ENCODE data around the gene NARF.
"Not testable (repeated sequence)": the region's sequence is repeated elsewhere in the genome, so short reads cannot be mapped to it uniquely, and the experiment has no call there.

NARF gene

DNA sequence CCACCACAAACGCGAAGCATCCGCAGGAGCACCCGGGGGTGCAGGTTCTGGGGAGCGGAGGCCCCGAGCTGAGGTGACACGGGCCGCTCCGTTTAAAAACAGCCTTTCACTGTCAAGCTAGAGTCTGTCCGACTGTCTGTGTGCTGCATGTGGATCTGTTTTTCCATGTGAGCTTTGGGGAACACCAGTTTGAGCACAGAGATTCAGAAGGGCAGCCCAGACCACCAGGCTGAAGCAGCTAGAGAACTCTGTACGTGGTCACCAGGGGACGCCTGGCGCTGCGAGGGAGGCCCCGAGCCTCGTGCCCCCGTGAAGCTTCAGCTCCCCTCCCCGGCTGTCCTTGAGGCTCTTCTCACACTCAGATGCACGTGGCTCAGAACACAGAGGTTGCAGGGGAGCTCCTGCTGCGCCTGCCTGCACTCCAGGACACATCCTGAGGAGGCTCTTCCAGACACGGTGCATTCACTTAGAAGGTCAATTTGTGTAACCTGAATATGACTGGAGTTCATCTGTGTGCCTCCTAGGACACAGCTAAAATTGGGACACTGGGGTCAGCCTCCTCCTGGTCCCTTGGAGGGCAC, 45.3 kb downstream of the NARF start:
- DNase-seq: no peak

DNA sequence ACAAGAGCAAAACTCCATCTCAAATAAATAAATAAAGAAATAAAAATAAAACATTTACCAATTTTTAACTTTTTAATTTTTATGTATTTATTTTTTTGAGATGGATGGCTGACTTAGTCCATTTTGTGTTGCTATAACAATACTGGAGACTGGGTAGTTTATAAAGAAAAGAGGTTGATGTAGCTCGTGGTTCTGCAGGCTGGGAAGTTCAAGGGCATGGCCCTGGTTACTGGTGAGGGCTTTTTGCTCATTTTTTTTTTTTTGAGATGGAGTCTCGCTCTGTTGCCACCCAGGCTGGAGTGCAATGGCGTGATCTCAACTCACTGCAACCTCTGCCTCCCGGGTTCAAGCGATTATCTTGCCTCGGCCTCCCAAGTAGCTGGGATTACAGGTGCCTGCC, 46.8 kb downstream of the NARF start:
- DNase-seq: no peak

DNA sequence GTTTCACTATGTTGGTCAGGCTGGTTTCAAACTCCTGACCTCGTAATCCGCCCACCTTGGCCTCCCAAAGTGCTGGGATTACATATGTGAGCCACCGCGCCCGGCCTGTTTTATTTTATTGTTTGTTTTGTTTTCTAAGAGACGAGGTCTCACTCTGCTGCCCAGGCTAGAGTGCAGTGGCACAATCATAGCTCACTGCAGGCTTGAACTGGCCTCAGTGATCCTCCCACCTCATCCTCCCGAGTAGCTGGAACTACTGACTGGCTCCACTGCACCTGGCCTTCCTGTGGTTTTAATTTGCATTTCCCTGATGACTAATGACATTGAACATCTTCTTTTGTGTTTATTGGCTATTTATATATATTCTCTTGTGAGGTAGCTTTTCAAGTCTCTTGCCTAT, 47.9 kb downstream of the NARF start:
- not testable (repeated sequence) for DNase-seq

DNA sequence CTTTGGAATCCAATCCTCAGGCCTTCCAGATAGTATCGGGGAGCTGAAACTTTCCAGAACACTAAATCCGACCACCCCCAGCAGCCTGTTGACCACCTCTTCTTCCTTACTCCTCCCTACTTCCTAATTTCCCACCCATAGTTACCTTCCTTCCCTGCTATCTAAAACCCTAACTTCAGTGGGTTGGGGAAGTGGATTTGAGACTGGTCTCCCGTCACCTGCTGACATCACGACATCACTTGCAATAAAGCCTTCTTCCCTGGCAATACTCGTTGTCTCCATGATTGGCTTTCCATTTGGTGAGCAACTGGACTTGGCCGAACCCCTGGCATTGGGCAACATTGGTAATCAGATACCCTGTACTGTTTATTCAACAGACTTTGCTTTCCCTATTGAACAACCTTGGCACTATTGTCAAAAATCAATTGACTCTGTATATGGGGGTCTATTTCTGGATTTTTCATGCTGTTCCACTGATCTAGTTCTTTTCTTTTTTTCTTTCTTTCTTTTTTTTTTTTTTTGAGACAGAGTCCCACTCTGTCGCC, 49.2 kb downstream of the NARF start:
- no peak for DNase-seq

DNA sequence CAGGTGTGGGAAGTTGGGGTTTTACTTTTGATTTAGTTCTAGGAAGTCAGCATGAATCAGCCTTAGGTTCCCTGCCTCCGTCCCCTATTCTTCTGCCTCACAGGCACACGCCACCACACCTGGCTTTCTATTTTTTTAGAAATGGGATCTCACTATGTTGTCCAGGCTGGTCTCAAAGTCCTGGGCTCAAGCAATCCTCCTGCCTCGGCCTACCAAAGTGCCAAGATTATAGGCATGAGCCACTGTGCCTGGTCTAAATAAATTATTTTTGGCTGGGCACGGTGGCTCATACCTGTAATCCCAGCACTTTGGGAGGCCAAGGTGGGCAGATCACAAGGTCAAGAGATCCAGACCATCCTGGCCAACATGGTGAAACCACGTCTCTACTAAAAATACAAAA, 53.1 kb downstream of the NARF start:
- DNase-seq: not testable (repeated sequence)

DNA sequence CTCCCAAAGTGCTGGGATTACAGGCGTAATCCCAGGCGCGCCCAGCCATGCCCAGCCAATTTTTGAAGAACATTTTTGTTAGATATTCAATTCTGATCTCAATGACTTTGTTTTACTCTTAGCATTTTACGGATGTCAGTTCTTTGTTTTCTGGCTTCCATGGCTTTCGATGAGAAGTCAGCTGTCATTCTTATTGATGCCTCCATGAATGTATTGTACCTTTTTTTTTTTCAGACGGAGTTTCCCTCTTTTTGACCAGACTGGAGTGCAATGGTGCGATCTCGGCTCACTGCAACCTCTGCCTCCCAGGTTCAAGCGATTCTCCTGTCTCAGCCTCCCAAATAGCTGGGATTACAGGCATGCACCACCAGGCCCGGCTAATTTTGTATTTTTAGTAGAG, 55.3 kb downstream of the NARF start:
- not testable (repeated sequence) for DNase-seq

DNA sequence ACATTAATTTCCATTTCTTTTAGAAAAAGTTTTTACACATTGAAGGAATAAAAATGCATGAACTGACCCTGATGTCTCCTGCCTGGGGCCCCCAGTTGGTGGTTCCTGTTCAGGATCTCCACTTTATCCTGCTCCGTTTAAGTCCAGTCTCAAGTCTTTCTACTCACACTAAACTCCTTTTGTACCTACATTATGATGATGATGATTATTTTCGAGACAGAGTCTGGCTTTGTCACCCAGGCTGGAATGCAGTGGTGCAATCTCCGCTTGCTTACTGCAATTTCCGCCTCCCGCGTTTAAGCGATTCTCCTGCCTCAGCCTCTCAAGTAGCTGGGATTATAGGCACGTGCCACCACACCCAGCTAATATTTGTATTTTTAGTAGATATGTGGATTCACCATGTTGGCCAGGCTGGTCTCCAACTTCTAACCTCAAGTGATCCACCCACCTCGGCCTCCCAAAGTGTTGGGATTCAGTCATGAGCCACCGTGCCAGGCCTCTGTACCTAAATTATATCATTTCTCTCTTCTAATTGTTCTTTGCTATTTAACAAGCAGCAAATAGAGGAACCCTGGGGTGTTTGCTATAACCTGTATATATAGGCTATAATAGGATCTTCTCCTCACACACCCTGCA, 58.8 kb downstream of the NARF start:
- DNase-seq: no peak

DNA sequence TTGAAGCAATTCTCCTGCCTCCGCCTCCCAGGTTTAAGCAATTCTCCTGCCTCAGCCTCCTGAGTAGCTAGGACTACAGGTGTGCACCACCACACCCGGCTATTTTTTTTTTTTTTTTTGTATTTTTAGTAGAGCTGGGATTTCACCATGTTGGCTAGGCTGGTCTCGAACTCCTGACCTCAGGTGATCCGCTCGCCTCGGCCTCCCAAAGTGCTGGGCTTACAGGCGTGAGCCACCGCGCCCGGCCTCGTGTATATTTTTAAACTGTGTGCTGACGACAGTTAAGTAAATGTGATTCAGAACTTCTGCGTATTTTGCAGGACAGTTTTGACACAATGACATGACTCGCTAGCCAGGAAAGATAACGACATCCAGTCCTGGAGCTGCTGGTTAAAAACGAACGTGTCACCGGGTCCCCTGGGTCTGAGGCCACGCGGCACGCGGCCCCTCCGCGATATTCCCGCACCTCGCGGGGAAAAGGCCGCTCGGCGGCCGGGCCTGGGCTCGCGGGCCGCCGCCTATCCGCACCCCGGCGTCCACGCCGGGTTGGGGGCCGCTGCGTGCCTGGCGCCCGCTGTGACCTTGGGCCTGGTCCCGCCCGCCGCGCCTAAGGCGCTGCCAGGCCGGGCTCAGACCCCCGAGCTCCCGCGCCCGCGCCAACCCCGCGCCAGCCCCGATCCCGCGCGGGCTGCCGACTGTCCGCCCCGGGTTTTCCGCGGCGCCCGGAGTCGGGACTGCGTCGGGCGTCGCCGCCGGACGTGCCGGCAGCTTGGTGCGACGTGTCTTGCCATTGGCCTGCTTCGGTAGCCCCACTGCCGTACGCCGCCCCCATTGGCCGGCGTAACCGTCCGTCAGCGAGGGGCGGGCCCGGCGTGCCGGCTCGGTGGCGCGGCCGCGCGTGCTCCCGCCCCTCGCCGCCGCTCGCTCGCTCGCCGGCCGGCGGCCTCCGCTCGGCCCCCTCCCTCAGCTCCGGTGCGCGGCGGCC, 60.6 kb downstream of the NARF start, which contains the start of gene FOXK2:
FOXK2 (plus strand) TSS at position 907 of the 985 bp plus-strand sequence. CDS start 157 bp downstream, outside the sequence.
- peak; percentile 24 for DNase-seq

DNA sequence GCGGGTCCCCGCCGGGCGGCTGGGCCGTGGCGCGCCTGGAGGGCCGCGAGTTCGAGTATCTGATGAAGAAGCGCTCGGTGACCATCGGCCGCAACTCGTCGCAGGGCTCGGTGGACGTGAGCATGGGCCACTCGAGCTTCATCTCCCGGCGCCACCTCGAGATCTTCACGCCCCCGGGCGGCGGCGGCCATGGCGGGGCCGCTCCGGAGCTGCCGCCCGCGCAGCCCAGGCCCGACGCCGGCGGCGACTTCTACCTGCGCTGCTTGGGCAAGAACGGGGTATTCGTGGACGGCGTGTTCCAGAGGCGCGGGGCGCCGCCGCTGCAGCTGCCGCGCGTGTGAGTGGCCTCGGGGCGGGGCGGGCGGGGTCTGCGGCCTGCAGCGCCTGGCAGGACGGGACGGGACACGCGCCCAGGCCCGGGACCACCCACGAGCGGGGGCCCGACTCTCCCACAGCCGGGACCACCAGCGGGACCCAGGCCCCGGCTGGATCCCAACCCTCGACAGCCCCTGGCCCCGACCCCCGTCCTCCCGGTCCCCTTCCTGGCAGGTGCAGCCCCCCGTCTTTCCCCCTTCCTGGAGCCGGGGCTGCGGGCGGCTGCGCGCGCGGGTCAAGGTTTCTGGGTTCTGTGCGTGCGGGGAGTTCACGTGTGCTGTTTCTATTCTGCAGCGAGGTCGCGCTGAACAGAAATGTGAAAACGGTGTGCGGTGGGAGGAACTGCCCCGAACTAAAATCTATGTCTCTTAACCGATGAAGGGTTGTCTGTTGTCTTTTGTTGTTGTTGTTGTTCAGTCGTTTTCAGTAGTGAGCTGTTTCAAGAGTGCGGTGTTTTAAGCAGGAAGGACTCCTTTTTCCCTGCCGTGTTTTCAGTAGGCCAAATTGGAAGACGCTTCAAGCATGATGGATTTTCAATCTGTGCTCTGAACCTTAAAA, 61.7 kb downstream of the NARF start:
- no peak for DNase-seq

DNA sequence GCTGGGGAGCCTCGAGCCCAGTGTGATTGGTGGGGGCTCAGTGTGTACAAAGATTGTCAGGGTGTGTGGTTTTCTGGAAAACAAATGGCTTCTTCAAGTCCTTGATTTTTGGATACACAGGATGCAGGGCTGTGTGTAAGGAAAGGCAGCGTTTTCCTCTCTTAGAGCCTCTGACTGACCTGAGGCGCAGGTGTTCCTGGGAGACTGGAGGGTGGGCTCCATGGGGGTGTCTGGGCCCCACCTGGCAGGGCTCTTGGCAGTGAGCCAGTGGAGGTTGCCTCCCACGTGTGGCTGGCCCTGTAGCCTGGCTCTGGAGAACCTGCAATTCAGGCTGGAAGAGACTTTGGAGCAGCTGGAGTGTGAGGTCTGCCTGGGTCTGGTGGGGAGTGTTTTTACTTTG, 66.0 kb downstream of the NARF start:
- no peak for DNase-seq

DNA sequence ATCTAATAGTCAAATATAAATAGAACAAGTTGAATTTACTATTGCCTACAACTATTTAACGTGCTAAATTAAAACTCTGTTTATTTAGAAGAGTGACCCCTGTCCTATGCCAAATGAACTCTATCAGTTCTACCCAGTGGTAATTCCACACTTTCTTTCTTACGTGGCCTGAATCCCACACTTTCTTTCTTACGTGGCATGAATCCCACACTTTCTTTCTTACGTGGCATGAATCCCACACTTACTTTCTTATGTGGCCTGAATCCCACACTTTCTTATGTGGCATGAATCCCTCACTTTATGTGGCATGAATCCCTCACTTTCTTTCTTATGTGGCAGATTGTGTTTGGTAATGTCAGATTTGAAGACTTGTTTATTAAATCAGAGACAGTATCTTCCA, 67.2 kb downstream of the NARF start:
- no peak for DNase-seq

DNA sequence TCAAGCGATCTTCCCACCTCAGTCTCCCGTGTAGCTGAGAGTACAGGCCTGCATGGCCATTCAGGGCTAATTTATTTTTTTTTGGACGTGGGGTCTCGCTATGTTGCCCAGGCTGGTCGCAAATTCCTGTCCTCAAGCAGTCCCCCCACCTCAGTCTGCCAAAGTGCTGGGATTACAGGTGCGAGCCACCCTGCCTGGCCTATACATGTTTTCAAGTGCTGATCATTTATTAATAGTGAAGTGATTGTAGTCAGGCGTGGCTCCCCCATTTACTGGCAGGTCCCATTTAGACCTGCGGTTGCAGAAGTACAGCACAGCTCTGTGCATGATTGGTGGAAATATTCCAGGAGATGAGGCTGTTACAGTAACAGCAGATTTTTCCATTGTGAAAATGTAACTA, 69.4 kb downstream of the NARF start:
- DNase-seq: no peak

DNA sequence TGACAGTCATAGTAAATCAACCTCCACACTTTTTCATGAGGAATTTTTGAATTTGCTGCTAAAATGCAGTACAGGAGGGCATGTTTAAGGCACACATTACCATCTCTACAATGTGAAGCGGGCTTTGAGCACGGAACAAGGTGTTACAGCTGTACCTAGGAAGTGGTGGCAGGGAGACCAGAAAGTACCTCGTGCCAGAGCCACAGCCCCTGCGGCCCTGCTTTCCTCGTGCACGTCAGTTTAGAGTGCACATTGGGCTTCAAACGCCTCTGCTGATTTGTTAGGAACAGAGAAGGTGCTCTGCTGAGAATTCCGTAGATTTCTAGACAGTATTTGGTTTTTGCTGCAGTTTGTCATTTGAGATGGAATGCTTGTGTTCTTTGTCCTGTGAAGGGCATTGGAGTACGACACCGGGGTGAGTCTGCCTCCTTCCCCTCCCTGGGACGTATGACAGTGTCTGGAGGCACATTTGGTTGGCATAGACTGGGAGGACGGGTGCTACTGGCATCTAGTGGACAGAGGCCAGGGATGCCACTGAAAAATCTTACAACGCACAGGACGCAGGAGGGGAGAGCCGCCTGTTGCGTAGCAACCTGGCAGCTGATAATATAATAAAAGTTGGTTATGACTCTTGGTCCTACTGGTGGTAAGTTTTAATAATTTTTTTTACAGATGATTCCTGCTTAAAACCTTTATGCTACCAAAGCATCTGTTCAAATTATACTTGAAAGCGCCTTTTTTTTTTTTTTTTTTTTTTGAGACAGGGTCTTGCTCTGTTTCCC, 70.1 kb downstream of the NARF start:
- no peak for DNase-seq

DNA sequence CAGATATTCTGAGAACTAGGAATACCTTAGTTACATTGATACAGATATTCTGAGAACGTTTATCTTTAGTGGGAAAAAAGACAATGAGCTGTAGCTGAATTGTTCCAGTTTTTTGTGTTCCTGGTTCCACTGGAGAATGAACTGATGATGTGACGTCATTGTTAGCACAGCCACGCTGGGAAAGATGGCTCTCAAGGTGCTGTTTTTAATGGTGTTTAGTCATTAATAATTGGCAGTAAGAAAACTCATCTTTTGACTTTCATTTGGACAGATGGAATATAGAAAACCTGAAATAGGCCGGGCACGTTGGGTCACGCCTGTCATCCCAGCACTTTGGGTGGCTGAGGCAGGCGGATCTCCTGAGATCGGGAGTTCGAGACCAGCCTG, 71.4 kb downstream of the NARF start:
- DNase-seq: no peak

DNA sequence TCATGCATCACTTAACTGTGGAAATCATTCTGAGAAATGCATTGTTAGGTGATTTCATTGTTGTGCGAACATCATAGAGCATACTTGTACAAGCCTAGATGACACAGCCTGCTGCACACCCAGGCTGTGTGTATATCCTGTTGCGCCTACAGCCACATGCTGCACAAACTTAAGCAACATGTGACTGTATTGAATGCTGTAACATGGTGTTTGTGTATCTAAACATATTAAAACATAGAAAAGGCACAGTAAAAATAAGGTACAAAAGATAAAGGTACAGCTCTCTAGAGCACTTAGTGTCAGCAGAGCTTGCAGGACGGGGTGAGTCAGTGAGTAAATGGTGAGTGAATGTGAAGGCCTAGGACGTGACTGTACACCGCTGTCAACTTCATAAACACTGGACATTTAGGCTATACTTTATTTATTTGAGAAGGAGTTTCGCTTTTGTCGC, 72.9 kb downstream of the NARF start:
- DNase-seq: no peak

DNA sequence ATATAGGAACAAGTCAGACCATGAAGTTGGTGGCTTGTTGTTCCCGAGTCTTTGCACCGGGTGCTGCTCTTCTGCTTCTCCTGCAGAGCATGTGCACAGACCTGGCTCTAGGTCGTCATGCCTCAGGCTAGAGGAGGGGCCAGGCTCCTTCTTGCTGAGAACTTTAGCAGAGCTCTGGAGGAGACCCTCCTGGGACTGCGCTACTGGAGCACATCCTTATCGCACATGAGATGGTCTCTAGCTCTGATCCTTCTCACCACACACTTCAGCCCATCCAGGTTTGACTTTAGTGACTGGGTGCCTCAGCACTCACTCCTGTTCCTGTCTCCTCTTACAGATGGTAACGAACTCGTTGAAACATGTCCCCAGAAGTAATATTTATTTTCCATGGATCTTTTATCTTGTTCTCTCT, 75.9 kb downstream of the NARF start:
- DNase-seq: no peak

DNA sequence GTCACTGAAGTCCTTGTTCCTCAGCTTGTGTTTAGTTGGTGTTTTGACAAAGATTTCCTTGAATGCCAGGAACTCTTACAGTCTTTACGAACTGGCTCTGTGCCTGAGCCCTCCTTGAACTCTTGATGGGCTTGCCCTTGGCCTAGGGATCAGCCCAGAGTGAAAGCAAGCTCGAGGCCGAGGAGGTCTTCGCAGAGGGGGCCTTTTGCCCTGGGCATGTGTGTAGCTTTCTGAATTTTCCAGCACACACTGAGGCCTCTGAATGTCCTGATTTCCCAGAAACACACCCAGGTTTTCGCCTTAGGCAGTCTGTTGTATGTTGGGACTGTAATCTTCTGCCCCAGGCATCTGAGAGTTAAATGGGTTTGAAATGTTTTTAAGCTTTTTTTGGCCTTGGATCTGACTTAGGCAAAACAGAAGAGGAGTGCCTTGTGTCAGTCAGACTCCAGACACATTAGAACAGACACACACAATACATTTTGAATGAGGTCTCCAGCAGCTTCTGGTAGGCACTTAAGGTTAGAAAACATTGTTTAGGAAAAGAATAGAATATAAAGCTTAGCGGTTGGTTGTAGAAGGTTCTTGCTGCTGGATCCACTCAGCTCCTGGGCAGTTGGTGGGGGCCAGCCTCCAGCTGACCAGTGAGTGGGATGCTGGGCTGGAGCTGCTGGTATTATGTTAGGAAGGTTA, 78.1 kb downstream of the NARF start:
- DNase-seq: no peak

DNA sequence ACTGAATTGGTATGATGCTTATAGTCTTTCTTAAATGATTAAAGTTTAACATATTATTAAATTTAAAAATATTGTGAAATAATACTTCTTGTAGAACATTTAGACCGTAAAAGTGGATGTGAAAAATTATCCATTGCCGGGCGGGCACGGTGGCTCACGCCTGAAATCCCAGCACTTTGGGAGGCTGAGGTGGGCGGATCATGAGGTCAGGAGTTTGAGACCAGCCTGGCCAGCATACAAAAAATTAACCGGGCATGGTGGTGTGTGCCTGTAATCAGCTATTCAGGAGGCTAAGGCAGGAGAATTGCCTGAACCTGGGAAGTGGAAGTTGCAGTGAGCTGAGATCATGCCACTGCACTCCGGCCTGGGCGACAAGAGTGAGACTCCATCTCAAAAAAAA, 78.7 kb downstream of the NARF start:
- DNase-seq: not testable (repeated sequence)

DNA sequence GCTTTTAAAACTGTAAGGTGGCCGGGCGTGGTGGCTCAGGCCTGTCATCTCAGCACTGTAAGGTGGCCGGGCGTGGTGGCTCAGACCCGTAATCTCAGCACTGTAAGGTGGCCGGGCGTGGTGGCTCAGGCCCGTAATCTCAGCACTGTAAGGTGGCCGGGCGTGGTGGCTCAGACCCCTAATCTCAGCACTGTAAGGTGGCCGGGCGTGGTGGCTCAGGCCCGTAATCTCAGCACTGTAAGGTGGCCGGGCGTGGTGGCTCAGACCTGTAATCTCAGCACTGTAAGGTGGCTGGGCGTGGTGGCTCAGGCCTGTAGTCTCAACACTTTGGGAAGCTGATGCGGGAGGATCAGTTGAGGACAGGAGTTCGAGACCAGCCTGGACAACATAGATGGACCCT, 80.5 kb downstream of the NARF start:
- not testable (repeated sequence) for DNase-seq

All from cortex of kidney (tissue), 1 donor.